ENCODE data around the gene NTN3. TPM values are rescaled to one million over a fixed set of nuclear protein-coding genes. Genes with fewer than 3 reads are reported as not detected.

The NTN3 gene
- total and polyA plus RNA-seq, 2 donors from 2014 or later: 0.28 TPM; not detected in 1

GRCh38 chr16:2492292-2492691, 21.2 kb downstream of the NTN3 start:
- no peak for TF ChIP-seq CTCF (IDR thresholded peaks at IDR 0.05; ENCODE audit: borderline replicate concordance, extremely low read depth, insufficient read depth)
- Histone ChIP-seq H3K9me3 (ENCODE audit: control insufficient read depth in 2 of 3, insufficient read depth in 1 of 3, low read length in 3 of 3) (no peaks in the 10 kb centered on the region), H3K27ac (ENCODE audit: low read depth in 2 of 2, low read length in 2 of 2) (peak overlapping the region; percentile 67 to 85), H3K27me3 (ENCODE audit: control insufficient read depth, insufficient read depth, low read length) (no peaks in the 10 kb centered on the region), H3K9ac (ENCODE audit: low read length in 3 of 3) (no peak overlapping the region), H3K36me3 (ENCODE audit: control insufficient read depth in 2 of 3, insufficient read depth in 3 of 3, low read length in 3 of 3) (peaks cover 0 to 3% (median 0%) of the 10 kb centered on the region in 3 donors), H3K4me3 (ENCODE audit: low read length in 3 of 3) (no peak overlapping the region), H3K4me1 (ENCODE audit: control insufficient read depth in 2 of 3, insufficient read depth in 2 of 3, low read depth in 1 of 3, low read length in 3 of 3) (peaks cover 1 to 39% (median 11%) of the 10 kb centered on the region in 3 donors)
- FAIRE-seq (no peak), DNase-seq (peak in 4 of 5 donors; percentile 30 to 62 (median 48))
- intact Hi-C loops (cut with DNase I): no loop called here

GRCh38 chr16:2493605-2494004, 22.5 kb downstream of the NTN3 start:
- Histone ChIP-seq H3K9ac (ENCODE audit: low read length in 3 of 3) (no peak overlapping the region), H3K9me3 (ENCODE audit: control insufficient read depth in 2 of 3, insufficient read depth in 1 of 3, low read length in 3 of 3) (no peaks in the 10 kb centered on the region), H3K4me3 (ENCODE audit: low read length in 3 of 3) (no peak overlapping the region), H3K36me3 (ENCODE audit: control insufficient read depth in 2 of 3, insufficient read depth in 3 of 3, low read length in 3 of 3) (peaks cover 0 to 3% (median 0%) of the 10 kb centered on the region in 3 donors), H3K27ac (ENCODE audit: low read depth in 2 of 2, low read length in 2 of 2) (peak overlapping the region; percentile 16 to 70), H3K27me3 (ENCODE audit: control insufficient read depth, insufficient read depth, low read length) (no peaks in the 10 kb centered on the region), H3K4me1 (ENCODE audit: control insufficient read depth in 2 of 3, insufficient read depth in 2 of 3, low read depth in 1 of 3, low read length in 3 of 3) (peaks cover 0 to 43% (median 18%) of the 10 kb centered on the region in 3 donors)
- no peak for TF ChIP-seq CTCF (IDR thresholded peaks at IDR 0.05; ENCODE audit: borderline replicate concordance, extremely low read depth, insufficient read depth)
- intact Hi-C loops (cut with DNase I): no loop called here
- FAIRE-seq (no peak), DNase-seq (no peak)

GRCh38 chr16:2494616-2495015, 23.5 kb downstream of the NTN3 start:
- Histone ChIP-seq H3K27me3 (ENCODE audit: control insufficient read depth, insufficient read depth, low read length) (no peaks in the 10 kb centered on the region), H3K36me3 (ENCODE audit: control insufficient read depth in 2 of 3, insufficient read depth in 3 of 3, low read length in 3 of 3) (peaks cover 0 to 2% (median 0%) of the 10 kb centered on the region in 3 donors), H3K9me3 (ENCODE audit: control insufficient read depth in 2 of 3, insufficient read depth in 1 of 3, low read length in 3 of 3) (no peaks in the 10 kb centered on the region), H3K9ac (ENCODE audit: low read length in 3 of 3) (no peak overlapping the region), H3K27ac (ENCODE audit: low read depth in 2 of 2, low read length in 2 of 2) (peak overlapping the region; percentile 10 to 70), H3K4me3 (ENCODE audit: low read length in 3 of 3) (no peak overlapping the region), H3K4me1 (ENCODE audit: control insufficient read depth in 2 of 3, insufficient read depth in 2 of 3, low read depth in 1 of 3, low read length in 3 of 3) (peaks cover 0 to 47% (median 18%) of the 10 kb centered on the region in 3 donors)
- intact Hi-C loops (cut with DNase I): no loop called here
- FAIRE-seq (no peak), DNase-seq (no peak)
- TF ChIP-seq CTCF (IDR thresholded peaks at IDR 0.05; ENCODE audit: borderline replicate concordance, extremely low read depth, insufficient read depth): no peak

- Histone ChIP-seq H3K9me3 (ENCODE audit: control insufficient read depth in 2 of 3, insufficient read depth in 1 of 3, low read length in 3 of 3) (no peaks in the 10 kb centered on the region), H3K9ac (ENCODE audit: low read length in 3 of 3) (no peak overlapping the region), H3K27ac (ENCODE audit: low read depth in 2 of 2, low read length in 2 of 2) (no peak overlapping the region), H3K36me3 (ENCODE audit: control insufficient read depth in 2 of 3, insufficient read depth in 3 of 3, low read length in 3 of 3) (no peaks in the 10 kb centered on the region), H3K4me1 (ENCODE audit: control insufficient read depth in 2 of 3, insufficient read depth in 2 of 3, low read depth in 1 of 3, low read length in 3 of 3) (peaks cover 0 to 47% (median 18%) of the 10 kb centered on the region in 3 donors), H3K27me3 (ENCODE audit: control insufficient read depth, insufficient read depth, low read length) (no peaks in the 10 kb centered on the region), H3K4me3 (ENCODE audit: low read length in 3 of 3) (no peak overlapping the region)
- FAIRE-seq (no peak), DNase-seq (no peak)
- intact Hi-C loops (cut with DNase I): no loop called here
- TF ChIP-seq CTCF (IDR thresholded peaks at IDR 0.05; ENCODE audit: borderline replicate concordance, extremely low read depth, insufficient read depth): no peak
Measured at GRCh38 chr16:2495041-2495440, 23.9 kb downstream of the NTN3 start.

All from kidney (tissue), 14 donors.